ENCODE measurements around the gene ENPP6.

DNA sequence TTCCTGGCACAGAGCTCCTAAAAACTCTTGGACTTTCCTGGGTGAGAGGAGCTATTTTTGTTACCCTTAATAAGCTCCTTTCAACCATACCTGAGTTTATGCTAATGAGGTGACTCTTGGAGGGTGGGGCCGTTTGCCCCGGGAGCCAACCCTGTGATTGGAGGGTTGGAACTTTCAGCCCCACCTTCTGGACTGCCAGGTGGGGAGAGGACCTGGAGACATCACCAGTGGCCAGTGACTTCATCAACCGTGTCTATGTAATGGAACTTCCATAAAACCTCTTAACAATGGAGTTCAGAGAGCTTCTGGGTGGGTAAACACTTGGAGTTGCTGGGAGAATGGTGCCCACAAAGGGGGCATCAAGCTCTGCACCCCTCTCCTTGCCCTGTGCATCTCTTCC, 17.9 kb upstream of the ENPP6 start:
- TF ChIP-seq EP300 (IDR thresholded peaks at IDR 0.05) = no peak
- TF ChIP-seq POLR2A (IDR thresholded peaks at IDR 0.05) = no peak
